Measurements from ENCODE around the gene P2RY6. TPM values are rescaled to one million over a fixed set of nuclear protein-coding genes. Genes with fewer than 3 reads are reported as not detected.

P2RY6 gene
- total and polyA plus RNA-seq, 2 of the 4 experiments (the other 2 are of a cell fraction), result 0.44 TPM; not detected in 1

DNA sequence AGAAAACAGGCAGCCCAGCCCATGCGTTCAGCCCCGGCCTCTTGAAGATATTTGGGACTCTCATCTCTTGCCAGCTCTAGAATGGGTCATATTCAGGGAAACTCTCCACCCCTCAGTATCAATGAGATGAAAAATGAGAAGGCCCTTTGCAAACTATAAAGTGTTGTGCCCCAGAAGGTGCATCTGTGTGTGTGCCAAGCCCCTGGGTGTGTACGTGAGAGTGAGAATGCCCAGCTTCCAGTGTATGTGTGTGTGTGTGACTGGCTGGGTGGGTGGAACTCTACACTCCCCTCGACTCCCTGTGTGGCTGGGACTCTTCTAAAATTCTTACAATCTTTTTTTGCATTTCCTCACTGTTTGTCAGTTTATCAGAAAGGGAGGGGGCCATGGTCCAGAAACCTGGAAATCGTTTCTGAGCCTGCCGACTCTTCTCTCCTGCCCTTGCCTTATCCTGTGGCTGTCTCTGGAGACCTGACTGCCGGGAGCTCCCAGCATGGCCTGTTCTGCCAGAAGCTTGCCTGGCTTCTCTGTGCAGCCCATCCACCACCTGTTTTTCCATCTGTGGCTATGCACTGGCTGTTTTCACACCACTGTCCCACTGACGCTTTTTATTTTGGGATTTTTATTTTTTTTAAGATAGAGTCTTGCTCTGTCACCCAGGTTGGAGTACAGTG lies 1.2 kb downstream of the P2RY6 start:
- no peak overlapping the region for H3K56ac ChIP-seq (ENCODE audit: extremely low read depth, insufficient read depth, low read length)
- no peak overlapping the region for H3K4me2 ChIP-seq (ENCODE audit: low read depth, low read length)
- no peak overlapping the region for H2BK5ac ChIP-seq (ENCODE audit: low read depth, low read length, poor library complexity, severe bottlenecking)
- intact Hi-C loops (cut with micrococcal nuclease), result no loop called here
- ATAC-seq (ENCODE audit: low read depth) (no peak), DNase-seq (no peak)
- ChIA-PET POLR2A (ENCODE audit: unreplicated experiment) (no interaction called here), CTCF (interaction anchor here (1.2 to 1.3 kb wide), 2 partner anchors 14 to 15 kb away, joined by 4 read pairs; no protein-coding TSS in a partner anchor)
- no peak overlapping the region for H2AK9ac ChIP-seq (replicated peaks; ENCODE audit: low read depth, low read length, poor library complexity)
- peaks cover 39% of the 10 kb centered on the region for H3K27me3 ChIP-seq (ENCODE audit: control insufficient read depth, insufficient read depth, low read length)
- no CpG with 5 or more reads among the region's 8 CpGs for WGBS, 2 experiments (ENCODE audit: extremely low coverage in 2 of 2, insufficient read length in 1 of 2)
- H2AK5ac ChIP-seq (ENCODE audit: low read depth, low read length), result no peak overlapping the region
- no peaks in the 10 kb centered on the region for H3K36me3 ChIP-seq (ENCODE audit: control insufficient read depth, insufficient read depth, low read length)
- no peak overlapping the region for H2BK120ac ChIP-seq (ENCODE audit: low read depth, low read length)
- H3K9me3 ChIP-seq (ENCODE audit: control insufficient read depth, insufficient read depth, low read length), result no peaks in the 10 kb centered on the region
- H3K9ac ChIP-seq (ENCODE audit: low read depth, low read length), result no peak overlapping the region
- no peak overlapping the region for H3K27ac ChIP-seq (ENCODE audit: insufficient read depth, low read length)
- H2AFZ ChIP-seq (replicated peaks; ENCODE audit: low read length, poor library complexity), result no peak overlapping the region
- no peak overlapping the region for H3K4ac ChIP-seq (ENCODE audit: low read depth, low read length)
- H3K4me3 ChIP-seq (ENCODE audit: insufficient read depth, low read depth, low read length), result no peak overlapping the region
- H3K4me1 ChIP-seq (ENCODE audit: control insufficient read depth, insufficient read depth, low read length), result no peaks in the 10 kb centered on the region
- H4K5ac ChIP-seq (ENCODE audit: low read depth, low read length), result no peak overlapping the region
- H3K18ac ChIP-seq (ENCODE audit: low read depth, low read length), result no peak overlapping the region
- no peak overlapping the region for H4K8ac ChIP-seq (ENCODE audit: low read depth in 2 of 2, low read length in 2 of 2)
- dilution Hi-C loops (cut with HindIII; ENCODE audit: low sequenced_read_pairs, unreplicated experiment), result no loop called here
- no peak overlapping the region for H4K91ac ChIP-seq (ENCODE audit: insufficient read depth, low read depth, low read length)
- no peak overlapping the region for H3K14ac ChIP-seq (replicated peaks; ENCODE audit: low read depth, low read length)
- in situ Hi-C loops (cut with MboI; ENCODE audit: low sequenced_read_pairs), result no loop called here
- no peak overlapping the region for H3K23ac ChIP-seq (ENCODE audit: low read depth, low read length)
- no peaks in the 10 kb centered on the region for H4K20me1 ChIP-seq (ENCODE audit: insufficient read depth, low read length)
- no peaks in the 10 kb centered on the region for H3K9me1 ChIP-seq (ENCODE audit: insufficient read depth, low read length)
- TF ChIP-seq BHLHE40 (IDR thresholded peaks at IDR 0.05; ENCODE audit: low read depth, low read length), result no peak
- TF ChIP-seq, protein P1, sequence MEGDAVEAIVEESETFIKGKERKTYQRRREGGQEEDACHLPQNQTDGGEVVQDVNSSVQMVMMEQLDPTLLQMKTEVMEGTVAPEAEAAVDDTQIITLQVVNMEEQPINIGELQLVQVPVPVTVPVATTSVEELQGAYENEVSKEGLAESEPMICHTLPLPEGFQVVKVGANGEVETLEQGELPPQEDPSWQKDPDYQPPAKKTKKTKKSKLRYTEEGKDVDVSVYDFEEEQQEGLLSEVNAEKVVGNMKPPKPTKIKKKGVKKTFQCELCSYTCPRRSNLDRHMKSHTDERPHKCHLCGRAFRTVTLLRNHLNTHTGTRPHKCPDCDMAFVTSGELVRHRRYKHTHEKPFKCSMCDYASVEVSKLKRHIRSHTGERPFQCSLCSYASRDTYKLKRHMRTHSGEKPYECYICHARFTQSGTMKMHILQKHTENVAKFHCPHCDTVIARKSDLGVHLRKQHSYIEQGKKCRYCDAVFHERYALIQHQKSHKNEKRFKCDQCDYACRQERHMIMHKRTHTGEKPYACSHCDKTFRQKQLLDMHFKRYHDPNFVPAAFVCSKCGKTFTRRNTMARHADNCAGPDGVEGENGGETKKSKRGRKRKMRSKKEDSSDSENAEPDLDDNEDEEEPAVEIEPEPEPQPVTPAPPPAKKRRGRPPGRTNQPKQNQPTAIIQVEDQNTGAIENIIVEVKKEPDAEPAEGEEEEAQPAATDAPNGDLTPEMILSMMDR (conservative IDR thresholded peaks at IDR 0.05; ENCODE audit: low read depth, low read length), result no peak
- TF ChIP-seq MAZ (IDR thresholded peaks at IDR 0.05; ENCODE audit: borderline replicate concordance, low read depth, low read length), result no peak
- TF ChIP-seq, protein P2, sequence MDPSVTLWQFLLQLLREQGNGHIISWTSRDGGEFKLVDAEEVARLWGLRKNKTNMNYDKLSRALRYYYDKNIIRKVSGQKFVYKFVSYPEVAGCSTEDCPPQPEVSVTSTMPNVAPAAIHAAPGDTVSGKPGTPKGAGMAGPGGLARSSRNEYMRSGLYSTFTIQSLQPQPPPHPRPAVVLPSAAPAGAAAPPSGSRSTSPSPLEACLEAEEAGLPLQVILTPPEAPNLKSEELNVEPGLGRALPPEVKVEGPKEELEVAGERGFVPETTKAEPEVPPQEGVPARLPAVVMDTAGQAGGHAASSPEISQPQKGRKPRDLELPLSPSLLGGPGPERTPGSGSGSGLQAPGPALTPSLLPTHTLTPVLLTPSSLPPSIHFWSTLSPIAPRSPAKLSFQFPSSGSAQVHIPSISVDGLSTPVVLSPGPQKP (IDR thresholded peaks at IDR 0.05; ENCODE audit: borderline replicate concordance, low read depth, low read length), result no peak
- TF ChIP-seq CEBPB (IDR thresholded peaks at IDR 0.05; ENCODE audit: low read depth, low read length), result no peak
- TF ChIP-seq SMC3 (IDR thresholded peaks at IDR 0.05; ENCODE audit: low read depth, low read length), result no peak
- no peak for TF ChIP-seq RAD21 (IDR thresholded peaks at IDR 0.05; ENCODE audit: low read length)
- TF ChIP-seq CHD1 (IDR thresholded peaks at IDR 0.05; ENCODE audit: low read depth, low read length), result no peak
- TF ChIP-seq RCOR1 (IDR thresholded peaks at IDR 0.05; ENCODE audit: insufficient replicate concordance, low read length), result no peak
- no peak for TF ChIP-seq RFX5 (IDR thresholded peaks at IDR 0.05; ENCODE audit: low read depth, low read length)
- no peak for TF ChIP-seq MAFK (IDR thresholded peaks at IDR 0.05; ENCODE audit: low read depth, low read length)
- TF ChIP-seq FOS (IDR thresholded peaks at IDR 0.05; ENCODE audit: low read depth, low read length), result no peak
- no peak for TF ChIP-seq POLR2A (IDR thresholded peaks at IDR 0.05; ENCODE audit: low read depth, low read length)
- TF ChIP-seq, protein P3, sequence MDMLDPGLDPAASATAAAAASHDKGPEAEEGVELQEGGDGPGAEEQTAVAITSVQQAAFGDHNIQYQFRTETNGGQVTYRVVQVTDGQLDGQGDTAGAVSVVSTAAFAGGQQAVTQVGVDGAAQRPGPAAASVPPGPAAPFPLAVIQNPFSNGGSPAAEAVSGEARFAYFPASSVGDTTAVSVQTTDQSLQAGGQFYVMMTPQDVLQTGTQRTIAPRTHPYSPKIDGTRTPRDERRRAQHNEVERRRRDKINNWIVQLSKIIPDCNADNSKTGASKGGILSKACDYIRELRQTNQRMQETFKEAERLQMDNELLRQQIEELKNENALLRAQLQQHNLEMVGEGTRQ (IDR thresholded peaks at IDR 0.05; ENCODE audit: low read depth, low read length), result no peak
- no peak for TF ChIP-seq MXI1 (IDR thresholded peaks at IDR 0.05; ENCODE audit: borderline replicate concordance, low read depth, low read length)
- no peak for TF ChIP-seq NFE2L2 (IDR thresholded peaks at IDR 0.05; ENCODE audit: low read depth, low read length)
- no TSS peak for BruUV-seq (replicated peaks)
- no peak overlapping the region for H2BK20ac ChIP-seq (ENCODE audit: low read depth, low read length)
- H2BK15ac ChIP-seq (ENCODE audit: low read depth, low read length), result no peak overlapping the region
- H3K79me1 ChIP-seq (ENCODE audit: low read depth in 1 of 2, low read length in 2 of 2), result no peaks in the 10 kb centered on the region

Data from IMR-90 (cell line).